NCI-H1417 (cell line): ENCODE results near the gene ZFR.
"Not testable (repeated sequence)": the region's sequence is repeated elsewhere in the genome, so short reads cannot be mapped to it uniquely, and the experiment has no call there.

Experiments used
- DNase-seq, 3 experiments: peaks; one replicate each; lab custom pipeline; 2025; lab: John Stamatoyannopoulos, UW

Gene ZFR

DNA sequence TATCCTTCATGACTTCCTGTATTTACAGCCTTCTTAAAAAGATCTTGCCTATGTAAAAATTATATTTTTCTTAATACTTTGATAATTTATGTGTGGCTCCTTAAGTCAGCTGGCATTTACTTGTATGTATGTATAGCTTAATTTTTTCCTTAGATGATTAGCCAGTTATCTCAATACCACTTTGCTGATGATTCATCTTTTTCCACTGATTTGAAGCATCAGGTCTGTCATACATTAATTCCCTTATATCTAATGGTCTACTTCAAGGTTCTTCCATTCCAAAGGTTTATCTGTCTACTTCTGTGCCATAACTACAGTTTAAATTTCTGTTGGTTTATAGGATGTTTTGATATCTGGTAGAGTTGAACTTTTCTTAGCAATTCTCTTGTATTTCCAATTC lies 86.9 kb downstream of the ZFR start:
- DNase-seq: no peak

DNA sequence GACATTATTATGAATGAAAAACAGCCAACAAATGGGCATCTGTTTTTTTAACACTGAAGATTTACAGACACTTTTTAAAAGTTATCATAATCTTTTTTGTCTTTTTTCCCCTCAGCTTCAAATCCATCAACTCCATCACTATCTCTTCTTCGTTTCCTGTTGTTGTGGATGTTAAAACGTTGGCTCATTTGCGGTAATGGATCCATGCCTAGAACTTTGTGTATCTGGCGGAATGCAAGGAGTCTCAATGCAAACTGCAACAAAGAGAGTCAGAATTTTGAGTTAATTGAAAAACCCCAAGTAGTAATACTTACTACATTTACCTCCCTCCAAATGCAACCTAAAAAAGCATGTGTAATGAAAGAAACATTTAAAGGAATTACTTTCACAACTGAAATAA lies 88.9 kb downstream of the ZFR start:
- no peak for DNase-seq

DNA sequence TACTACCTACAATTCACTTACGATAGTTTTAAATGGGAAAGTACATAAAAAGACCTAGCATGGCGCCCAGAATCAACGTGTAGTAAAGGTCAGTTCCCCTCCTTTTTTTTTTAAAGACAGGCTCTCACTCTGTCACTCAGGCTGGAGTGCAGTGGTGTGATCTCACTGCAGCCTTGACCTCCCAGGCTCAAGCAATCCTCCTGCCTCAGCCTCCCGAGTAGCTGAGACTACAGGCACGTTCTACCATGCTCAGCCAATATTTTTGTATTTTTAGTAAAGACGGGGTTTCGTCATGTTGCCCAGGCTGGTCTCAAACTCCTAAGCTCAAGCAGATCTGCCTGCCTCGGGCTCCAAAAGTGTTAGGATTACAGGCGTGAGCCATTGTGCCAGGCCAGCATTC lies 91.1 kb downstream of the ZFR start:
- DNase-seq: no peak

DNA sequence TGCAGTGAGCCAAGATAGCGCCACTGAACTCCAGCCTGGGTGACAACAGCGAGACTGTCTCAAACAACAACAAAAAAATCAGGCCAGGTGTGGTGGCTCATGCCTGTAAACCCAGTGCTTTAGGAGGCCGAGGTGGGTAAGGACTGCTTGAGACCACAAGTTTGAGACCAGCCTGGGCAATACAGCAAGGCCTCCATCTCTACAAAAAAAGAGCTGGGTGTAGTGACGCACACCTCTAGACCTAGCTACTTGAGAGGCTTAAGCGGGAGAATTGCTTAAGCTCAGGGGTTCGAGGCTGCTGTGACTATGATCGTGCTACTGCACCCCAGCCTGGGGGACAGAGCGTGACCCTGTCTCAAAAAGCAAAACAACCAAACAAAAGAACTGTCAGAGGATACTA lies 91.9 kb downstream of the ZFR start:
- DNase-seq: no peak

DNA sequence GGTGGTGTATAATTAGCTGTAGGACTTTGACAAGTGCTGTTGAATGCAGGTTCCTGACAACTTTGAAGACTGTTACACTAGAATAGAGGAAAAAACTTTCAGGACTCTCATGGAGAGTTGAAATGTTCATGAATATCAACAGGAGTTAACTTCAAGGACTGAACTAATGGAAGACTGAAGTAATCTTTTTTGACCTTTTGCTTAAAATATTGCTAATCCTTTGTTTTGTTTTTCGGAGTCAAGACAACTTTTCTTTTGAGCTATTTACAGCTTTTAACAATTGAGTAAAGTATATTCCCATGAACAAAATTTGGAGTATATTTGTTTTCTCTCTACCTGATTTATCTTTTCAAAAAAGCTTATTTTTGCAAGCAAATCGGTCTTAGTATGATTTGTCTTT lies 97.7 kb downstream of the ZFR start:
- no peak for DNase-seq

DNA sequence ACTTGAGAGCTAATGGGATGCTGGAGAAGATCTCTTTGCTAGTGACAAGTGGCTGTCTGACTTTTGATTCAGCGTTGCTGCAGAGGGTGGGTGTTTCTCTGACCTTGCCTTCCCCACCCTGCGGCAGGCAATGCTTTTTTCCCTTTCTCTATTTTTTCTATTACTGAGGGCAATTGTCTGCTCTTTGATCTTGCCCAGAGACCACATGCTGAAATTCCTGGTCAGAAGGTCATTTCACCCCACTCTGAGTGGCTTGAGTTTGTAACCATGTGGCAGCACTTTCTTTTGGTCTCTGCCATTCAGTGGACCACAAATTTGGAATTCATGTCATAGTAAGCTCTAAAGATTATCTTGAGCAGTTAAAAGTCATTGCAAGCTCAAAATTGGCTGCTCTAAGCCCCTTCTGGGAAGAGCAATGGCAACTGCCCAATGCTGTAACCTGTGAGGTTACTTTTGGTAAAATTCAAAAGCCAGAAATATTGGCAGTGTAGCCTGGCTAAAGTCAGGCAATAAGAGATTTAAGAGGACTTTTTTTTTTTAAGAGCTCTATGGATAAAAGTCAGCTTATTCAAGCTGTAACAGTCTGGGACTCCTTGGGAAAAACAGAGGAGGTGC lies 101.4 kb downstream of the ZFR start:
- no peak for DNase-seq

DNA sequence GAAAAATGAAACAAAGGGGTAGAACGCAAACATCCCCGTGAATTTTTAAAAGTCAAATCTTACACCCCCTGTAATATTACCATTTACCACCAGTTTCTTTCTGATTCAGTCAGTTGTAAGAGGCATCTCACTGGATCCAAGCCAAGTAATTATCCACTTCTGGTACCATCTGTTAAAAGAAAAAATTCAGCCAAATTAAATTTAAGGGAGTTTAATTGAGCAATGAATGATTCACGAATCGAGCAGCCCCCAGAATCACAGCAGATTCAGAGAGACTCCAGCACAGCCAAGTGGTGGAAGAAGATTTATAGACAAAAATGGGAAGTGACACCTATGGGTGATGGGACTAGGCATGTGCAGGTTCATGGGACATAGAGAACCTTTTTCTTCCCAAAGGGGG lies 101.9 kb downstream of the ZFR start:
- DNase-seq: peak in 1 of 3 experiments; percentile 65

DNA sequence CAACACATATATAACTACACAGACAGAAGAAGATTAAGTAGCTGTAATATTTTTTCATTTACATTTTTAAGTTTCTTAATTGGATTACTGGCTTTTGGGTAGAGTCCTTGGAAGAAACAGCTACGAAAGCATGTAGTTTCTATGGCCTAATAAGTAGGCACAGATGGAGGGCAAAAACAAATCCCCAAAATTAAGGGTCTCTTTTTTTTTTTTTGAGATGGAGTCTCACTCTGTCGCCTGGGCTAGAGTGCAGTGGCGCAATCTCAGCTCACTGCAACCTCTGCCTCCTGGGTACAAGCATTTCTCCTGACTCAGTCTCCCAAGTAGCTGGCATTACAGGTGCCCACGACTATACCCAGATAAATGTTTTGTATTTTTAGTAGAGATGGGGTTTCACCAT lies 104.7 kb downstream of the ZFR start:
- DNase-seq: no peak

DNA sequence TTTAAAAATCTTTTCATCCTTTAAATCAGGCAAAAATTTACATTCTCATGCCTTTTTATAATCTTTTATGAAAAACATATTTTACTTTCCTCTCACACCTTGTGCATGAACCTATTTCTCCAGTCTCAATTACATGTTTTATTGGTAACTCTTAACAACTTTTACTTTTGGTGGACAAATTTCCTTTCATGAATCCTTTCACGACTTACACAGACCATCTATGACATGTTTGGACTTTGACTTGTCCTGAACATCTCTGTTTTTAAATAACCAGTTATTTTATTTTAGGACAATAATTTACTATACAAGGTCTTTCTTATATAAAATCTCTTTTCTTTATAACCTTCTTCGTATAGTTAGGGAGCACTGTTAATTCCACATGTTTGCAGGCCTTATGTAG lies 105.3 kb downstream of the ZFR start:
- DNase-seq: peak in 2 of 3 experiments; percentile 33 to 54

DNA sequence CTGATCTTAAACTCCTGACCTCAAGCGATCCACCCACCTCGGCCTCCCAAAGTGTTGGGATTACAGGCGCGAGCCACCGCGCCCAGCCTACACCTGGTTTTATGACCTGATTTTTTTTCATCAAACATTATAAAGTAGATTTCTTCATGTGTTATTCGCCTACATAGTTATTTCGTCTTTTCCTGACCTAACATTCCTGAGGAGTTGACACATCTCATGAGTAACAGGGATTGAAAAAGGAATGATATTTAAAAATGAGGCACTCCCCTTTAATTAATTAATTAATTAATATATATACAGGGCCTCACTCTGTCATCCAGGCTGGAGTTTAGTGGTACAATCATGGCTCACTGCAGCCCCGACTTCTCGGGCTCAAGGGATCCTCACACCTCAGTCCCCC lies 111.6 kb downstream of the ZFR start:
- no peak for DNase-seq

DNA sequence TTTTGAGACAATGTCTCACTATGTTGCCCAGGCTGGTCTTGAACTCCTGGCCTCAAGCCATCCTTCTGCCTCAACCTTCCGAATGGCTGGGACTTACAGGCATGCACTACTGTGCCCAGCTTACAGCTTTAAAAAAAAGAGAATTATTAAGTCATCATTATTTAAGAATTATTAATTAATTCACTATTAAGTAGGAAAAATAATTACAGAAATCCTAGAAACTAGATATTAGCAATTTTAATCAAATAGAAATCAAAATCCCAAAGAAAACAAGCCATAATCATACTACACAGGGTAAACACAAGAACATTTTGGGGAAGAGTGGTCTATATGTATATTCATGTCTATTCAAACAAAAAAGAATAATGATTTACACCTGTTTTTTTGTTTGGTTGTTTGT lies 112.2 kb downstream of the ZFR start:
- no peak for DNase-seq

DNA sequence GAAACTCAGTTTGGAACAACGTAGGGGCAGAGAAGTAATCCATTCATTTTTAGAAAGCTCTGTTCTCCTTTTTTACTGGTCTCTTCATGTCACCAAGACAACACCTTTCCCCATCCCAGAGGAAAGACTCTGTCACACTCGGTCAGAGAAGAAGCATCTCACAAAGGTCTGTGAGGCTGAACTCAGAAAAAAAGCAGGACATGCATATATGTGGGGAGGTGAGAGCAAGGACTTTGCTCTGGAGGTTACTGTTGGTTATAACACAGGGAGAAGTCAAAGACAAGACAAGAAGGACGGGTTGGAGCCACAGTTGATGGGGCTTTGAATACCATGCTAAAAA lies 112.6 kb downstream of the ZFR start:
- no peak for DNase-seq

DNA sequence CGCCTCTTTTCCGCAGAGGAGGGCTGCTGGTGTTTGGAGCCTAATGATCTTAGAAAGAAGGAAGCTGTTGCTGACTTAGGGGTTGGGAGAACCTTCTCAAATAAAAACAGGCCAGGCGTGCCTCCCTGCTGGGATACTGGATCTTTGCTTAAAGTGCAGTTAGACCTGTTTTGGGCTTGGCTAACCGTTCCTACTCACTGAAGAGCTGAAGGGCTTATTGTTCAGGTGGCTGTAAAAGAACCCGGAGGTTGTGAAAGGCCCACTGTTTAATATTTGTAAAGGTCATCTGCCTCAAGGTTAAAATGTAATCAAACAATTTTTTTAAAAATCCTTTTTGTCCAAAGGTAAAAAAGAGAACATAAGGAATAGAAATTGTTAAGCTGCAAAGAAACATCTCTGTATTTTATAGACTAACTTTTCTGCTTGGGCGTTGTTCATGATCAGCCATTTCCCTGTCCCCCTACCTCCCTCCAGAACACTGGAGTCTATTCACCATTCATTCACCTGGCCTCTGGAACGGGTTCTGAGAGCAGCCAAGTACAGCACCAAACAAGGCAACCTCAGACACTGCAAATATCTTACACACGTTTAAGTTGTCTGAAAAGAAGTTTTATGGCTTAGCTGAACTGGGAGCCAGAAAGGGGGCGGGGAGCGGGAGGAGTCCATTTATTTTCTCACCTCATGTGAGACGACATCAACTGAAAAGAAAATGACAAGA lies 113.2 kb downstream of the ZFR start:
- DNase-seq: no peak

DNA sequence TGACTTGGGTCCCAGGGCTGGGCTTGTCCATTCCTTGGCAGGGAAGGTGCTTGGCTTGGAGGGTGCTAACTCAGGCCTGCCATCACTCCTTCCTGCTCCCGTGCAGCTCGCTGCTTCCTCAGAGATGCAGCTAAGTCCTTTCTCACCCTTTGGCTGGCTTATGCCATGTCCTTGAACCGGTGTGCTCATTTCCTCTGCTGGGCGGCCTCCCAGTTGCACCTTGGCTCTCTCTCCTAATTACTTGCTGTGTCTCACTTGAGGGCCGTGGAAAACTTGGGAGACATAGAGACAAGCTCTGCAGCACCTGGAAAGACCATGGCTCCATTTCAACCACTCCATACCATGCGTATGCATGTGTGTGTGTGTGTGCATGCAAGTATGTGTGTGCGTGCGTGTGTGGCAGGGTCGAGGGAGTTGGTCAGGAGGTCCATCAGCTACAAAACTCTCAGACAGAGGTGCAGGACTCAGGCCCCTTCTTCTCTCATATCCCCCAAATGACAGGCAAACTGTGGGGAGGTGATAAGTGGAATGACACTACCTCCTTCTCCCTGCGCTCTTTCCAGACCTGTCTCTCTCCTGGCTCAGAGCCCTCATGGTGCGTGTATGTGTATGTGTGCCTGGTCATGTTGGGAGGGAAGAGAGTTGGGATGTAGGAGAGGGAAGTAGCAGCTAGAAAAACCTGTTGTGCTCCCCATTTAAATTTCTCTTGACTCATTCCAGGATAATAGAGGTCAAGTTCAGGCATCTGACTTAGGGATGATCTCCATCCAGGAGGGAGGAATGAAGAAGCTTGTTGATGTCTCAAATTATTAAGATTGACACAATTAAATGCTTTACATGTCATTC lies 114.2 kb downstream of the ZFR start:
- no peak for DNase-seq

DNA sequence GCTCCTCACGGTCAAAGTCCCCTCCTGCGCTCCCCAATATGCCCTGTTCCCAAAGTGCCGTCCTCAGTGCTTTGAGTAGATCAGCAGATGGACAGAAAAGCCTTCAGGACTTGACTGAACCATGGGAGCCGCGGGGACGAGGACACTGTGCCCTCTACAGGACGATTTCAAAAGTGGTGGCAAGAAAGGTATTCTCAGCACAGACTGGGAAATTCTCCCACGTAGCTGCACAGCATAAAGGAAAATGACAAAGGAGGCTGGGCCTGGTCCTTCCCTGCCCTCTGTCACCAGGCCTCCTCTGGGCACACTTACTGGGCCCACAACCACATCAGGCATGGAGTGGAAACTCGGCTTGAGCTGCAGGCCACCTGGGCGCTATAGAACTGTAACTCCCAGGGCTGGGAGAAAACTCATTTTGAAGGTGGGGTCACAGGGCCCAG lies 115.1 kb downstream of the ZFR start:
- DNase-seq: peak; percentile 20 to 72 (median 66)

DNA sequence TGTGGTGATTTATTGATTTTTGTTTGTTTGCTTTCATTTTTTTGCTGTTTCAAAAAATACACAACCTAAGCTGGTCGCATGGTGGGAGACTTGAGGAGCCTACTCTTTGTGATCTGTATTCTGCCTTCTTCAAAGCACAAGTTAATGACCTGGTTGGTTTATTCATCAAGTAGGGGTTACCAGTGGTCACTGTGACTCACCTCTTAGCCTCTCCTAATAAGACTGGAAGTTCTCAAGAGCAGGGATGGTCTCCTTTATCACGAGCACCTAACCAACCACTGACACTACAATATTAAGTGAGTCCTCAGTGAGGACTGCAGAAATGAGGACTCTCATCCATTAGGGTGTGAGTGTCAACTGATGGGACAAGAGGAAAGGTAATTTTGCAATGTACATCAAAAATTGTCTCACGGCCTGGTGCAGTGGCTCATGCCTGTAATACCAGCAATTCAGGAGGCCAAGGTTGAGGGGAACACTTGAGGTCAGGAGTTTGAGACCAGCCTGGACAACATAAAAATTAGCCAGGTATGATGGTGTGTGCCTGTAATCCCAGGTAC lies 118.2 kb downstream of the ZFR start:
- DNase-seq: no peak

DNA sequence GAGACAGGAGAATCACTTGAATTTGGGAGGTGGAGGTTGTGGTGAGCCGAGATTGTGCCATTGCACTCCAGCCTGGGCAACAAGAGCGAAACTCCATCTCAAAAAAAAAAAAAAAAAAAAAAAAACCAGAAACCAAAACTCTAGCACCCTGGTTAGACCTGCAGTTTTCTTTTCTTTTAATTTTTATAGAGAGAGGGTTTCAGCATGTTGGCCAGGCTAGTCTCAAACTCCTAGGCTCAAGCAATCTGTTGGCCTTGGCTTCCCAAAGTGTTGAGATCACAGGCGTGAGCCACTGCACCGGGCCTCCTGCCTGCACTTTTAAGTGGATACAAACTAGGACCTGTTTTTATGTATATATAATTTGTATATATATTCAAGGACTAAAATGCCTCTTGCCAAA lies 118.9 kb downstream of the ZFR start:
- DNase-seq: no peak

DNA sequence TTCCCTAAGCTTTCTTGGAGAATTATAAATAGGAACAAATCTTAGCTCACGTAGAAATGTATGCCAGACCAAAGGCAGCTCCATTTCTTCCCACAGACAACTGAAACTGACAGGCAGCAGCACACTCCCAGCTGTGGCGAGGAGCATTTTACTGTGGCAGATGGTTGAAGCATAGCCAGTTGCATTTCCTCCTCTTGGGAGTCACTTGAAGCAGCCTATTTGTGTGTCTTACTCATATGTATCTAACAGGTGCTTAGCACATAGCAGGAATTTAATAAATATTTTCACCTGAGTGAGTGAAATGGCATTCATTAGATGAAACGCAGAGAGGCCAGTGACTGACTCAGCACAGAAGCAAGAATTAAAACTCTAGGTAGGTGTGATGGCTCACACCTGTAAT lies 119.5 kb downstream of the ZFR start:
- DNase-seq: no peak

DNA sequence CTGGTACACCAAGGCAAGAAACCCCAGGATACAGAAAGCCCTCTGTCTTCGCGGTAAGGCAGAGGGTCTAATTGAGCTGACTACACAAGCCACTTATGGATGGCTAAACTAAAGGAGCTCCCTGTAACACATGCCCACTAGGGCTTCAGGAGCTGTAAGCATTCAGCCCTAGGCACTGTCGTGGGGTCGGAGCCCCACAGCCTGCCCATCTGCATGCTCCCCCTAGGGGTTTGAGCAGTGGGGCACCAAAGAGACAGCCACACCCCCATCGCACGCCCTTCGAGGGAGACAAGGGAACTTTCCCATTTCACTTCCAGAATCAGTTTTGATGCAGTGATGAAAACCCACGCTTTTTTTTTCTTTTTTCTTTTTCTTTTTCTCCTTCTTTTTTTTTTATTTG lies 120.8 kb downstream of the ZFR start:
- DNase-seq: no peak

DNA sequence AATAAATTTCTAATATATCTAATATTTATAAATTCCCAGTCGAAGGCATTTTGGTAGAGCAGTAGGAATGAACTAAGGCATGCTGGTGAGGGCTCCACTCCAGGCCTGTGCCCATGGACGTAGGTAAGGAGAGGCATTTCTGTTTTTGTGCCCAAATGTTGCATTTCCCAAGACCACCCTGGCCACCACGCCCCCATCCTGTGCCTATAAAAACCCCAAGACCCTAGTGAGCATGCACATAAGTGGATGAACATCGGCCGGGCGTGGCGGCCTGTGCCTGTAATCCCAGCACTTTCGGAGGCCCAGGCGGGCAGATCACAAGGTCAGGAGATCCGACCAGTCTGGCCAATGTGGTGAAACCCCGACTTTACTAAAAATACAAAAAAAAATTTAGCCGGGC lies 121.7 kb downstream of the ZFR start:
- DNase-seq: no peak

DNA sequence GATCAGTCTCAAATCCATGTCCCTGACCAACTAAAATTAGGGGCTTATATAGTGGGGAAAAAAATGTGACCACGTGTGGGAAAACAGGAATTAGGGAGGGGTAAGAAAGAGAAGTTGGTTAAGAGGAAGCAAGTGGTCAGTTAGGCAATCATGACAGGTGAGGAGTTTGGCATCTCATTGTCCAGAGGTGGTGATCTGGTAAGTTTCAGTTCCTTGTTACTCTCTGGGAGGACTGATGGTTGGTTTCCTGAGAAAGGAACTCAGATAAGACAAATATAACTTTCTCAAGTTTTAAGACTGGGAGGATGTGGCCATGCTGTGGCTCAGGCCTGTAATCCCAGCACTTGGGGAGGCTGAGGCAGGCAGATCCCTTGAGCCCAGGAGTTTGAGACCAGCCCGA lies 122.8 kb downstream of the ZFR start:
- DNase-seq: not testable (repeated sequence)

DNA sequence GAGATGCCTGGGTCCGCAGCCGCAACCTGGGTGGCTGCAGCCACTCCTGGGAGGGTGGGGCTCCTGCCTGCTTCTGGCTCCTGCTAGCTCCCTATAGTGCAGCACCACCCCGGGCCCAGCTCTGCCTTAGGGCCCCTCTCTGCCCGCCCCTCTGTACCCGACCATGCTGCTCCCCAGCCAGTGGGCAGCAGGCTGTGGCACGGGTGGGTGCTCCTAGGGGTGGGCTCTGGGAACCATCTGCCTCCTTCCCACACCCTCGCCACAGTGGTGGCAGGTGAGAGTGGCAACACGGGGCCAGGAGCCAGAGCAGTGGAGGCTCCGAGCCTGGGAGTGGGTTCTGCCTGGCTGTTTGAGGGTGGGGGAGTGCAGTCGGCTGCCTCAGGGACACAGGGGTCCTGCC lies 124.0 kb downstream of the ZFR start:
- DNase-seq: no peak
